GM12864 (cell line): ENCODE data around the gene DLX4.

Experiments used
- DNase-seq: peaks from one replicate; pipeline ENCODE4 v3.0.0-alpha.2; 2011; ENCODE audit warnings: low read depth
- H3K4me3 ChIP-seq: 2 replicates; pipeline ENCODE4 v1.5.1; 2011; ENCODE audit warnings: mild to moderate bottlenecking, low read depth, low read length, control low read depth
- CTCF ChIP-seq: IDR thresholded peaks from 2 replicates; pipeline ENCODE4 v1.5.1; 2011; ENCODE audit warnings: low read depth, mild to moderate bottlenecking, moderate library complexity, low read length, control low read depth, inconsistent platforms; ENCODE audit errors: missing control alignments

Gene DLX4

DNA sequence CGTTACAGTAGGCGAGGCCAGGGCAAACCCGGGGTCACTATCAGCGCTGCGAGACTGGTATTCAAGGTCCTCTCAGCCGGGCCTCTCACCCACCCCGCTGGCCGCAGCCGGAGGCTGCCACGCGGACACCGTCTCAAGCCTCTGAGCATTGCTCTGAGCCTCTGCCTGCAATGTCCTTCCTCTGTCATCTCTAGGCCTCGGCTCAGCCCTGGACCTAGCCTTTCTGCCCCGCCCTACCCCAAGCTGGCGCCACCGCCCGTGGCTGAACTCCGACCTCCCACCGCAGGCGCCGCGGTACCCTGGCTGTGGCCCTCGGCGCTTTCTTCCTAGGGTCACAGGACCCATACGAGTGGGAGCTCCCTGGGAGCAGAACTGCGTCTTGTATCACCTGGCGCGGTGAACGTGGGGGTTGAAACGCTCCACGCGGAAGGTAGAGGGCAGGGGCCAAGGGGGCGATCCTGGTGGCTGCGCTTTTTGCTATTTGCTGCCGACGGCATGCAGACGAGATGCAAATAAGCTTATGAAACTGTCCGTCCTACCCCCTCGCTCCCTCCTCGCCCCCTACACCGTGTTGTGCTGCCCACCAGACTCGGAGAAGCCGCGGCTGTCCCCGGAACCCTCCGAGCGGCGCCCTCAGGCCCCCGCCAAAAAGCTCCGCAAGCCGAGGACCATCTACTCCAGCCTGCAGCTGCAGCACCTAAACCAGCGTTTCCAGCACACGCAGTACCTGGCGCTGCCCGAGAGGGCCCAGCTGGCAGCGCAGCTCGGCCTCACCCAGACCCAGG is 3.7 kb downstream of the DLX4 start:
- H3K4me3 ChIP-seq, result no peak overlapping the region
- no peak for DNase-seq
- no peak for TF ChIP-seq CTCF

- no peak for DNase-seq
- TF ChIP-seq CTCF, result no peak
- no peak overlapping the region for H3K4me3 ChIP-seq
These were observed 4.3 kb downstream of the DLX4 start for GRCh38 chr17:49973271-49973615.

GRCh38 chr17:49975531-49975930 is 6.5 kb downstream of the DLX4 start:
- TF ChIP-seq CTCF, result no peak
- H3K4me3 ChIP-seq, result no peak overlapping the region
- no peak for DNase-seq

DNA sequence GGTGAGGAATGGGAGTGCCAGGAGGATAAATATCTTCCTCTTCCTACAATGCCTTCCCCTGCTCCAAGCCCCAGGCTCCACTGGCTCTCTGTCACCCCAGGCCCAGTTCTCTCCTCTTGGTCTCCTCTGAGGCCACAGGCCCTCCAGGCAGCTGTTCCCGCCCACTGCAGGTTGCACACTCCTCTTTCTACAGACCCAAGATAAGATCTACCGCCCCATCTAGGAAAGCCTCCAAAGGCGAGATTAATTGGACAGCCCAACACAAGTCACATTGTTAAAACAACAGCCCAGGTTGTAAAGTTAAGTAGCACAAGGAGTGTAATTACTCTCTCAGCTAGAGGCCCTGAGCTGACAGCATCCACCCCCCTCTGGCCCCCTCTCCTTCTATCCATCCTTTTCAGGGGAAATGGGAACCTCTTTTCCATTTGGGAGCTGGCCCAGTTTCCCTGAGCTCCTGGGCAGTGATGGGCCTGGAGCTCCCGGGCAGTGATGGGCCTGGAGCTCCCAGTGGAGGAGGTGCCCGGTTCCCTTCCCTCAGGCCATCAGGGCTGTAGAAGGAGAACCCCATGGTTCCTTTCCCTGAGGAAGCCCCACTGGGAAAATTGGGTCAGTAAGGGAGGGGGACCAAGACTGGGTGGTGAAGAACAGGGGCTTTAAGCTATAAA is 7.3 kb downstream of the DLX4 start:
- H3K4me3 ChIP-seq, result no peak overlapping the region
- no peak for DNase-seq
- TF ChIP-seq CTCF, result no peak

- DNase-seq, result no peak
- no peak for TF ChIP-seq CTCF
- H3K4me3 ChIP-seq, result no peak overlapping the region
These were observed 7.8 kb downstream of the DLX4 start for GRCh38 chr17:49976828-49977202.

DNA sequence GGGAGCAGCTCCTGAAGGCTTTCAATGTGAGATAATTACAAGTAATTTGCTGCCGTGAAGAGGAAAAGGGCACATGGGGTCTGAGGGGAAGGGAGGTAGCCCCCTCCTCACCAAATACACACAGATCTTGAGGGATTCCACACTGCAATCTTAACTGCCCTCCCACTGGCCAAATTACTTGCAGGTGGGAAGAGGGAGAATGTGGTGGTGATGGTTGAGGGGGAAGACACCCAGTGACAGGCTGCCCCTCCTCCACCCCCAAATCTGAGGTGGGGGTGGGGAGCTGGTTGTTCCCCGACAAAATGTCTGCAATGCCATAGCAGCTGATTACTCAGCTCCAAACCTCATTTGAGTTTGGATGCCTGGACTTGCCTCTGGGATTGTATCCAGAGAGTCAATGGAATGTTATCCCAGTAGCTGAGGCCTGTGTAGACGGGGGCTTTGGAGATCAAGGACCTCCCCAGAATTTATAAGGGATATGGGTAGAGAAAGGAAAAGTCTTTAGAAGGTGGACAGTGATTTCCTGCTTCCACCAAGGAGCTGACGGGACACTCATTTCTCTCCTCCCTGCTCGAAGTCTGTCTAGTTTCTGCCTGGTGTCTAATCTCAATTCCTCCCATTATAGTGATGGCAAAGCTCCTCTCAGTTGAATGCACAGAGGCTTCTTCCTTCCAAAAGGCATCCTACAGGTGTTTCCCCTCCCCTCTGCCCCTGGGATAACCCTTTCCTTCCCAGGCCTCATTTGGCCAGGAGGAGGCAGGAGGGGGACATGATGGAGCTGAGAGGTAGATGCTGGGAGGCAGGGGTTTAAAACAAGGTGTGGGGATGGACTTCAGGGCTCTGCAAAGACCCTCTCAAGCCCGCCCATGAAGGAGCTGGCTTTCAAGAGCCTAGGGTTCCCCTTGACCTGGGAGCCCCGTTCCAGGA is 8.7 kb downstream of the DLX4 start:
- DNase-seq, result no peak
- no peak for TF ChIP-seq CTCF
- no peak overlapping the region for H3K4me3 ChIP-seq
